A673 (cell line): ENCODE measurements around the gene CREB5.

Experiments used
- CTCF ChIP-seq: fragments of 300-800, 200-600 bp; sonication (generic); conservative IDR thresholded peaks from 2 replicates; pipeline ENCODE4 v1.5.1; 2017; ENCODE audit warnings: low read depth, mild to moderate bottlenecking, antibody characterized with exemption, low read length, moderate library complexity, mixed read lengths
- EZH2 ChIP-seq: fragments of 200-600 bp; sonication (generic); IDR thresholded peaks from 2 replicates; pipeline ENCODE4 v1.6.1; 2017; ENCODE audit warnings: borderline replicate concordance, low read depth, mild to moderate bottlenecking, mixed read lengths, antibody characterized with exemption, low read length; ENCODE audit not compliant: poor library complexity, severe bottlenecking

GRCh38 chr7:28771906-28772622, 359.7 kb downstream of the CREB5 start:
- TF ChIP-seq CTCF (no peak), EZH2 (no peak)
